KBM-7 (cell line): ENCODE measurements around the gene ENC1.

ENCODE experiments used
- DNase-seq: peaks from one replicate; pipeline ENCODE4 v3.0.0-alpha.2; 2015
- in situ Hi-C: fragments of 300-500 bp; cut with MboI; formaldehyde crosslinking; loops from 2 replicates; pipeline ENCODE4 v1.14.3; 2020; ENCODE audit warnings: low sequenced_read_pairs, low pct_unique_long_range_greater_than_20kb, mixed read lengths

ENC1 gene

DNA sequence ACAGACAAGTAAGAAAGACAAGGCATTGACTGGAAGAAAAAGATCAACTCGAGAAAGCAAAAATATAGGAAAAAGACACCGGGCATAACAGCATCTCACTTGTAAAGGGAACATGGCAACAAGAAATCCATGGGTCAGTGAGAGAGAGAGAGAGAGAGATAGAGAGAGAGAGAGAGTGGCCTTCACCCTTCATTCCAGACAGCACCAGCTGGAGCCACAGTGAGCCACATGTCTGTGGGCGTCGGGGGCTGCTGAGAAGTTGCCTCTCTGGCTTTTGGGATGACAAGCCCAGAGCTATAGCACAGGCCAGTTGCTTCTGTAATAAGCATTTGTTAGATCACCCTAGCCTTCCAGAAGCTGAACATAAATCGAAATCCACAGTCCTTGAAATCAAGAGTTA lies 20.3 kb upstream of the ENC1 start:
- no peak for DNase-seq
- in situ Hi-C loops, result loop anchor here (25.0 kb wide), 1 partner anchor 251 kb away; no protein-coding TSS in a partner anchor

DNA sequence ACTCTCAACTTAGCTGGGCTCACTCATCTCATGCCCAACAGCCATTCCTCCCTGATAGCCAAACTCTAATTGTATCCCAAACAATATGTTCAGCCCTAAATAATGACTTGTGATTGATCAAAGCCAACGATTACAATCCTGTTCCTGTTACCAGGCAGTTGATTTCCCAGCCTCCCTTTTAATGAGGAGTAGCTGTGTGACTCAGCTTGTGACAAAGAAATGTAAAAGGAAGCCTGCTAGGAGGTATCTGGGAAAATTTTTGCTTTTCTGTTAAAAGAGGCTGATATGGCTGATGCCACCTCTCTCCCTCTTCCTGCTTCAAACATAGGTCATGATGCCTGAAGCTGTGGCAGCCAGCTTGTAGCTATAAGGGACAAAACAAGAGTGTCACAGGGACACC lies 19.6 kb upstream of the ENC1 start:
- in situ Hi-C loops, result loop anchor here (25.0 kb wide), 1 partner anchor 252 kb away; no protein-coding TSS in a partner anchor
- DNase-seq, result no peak

DNA sequence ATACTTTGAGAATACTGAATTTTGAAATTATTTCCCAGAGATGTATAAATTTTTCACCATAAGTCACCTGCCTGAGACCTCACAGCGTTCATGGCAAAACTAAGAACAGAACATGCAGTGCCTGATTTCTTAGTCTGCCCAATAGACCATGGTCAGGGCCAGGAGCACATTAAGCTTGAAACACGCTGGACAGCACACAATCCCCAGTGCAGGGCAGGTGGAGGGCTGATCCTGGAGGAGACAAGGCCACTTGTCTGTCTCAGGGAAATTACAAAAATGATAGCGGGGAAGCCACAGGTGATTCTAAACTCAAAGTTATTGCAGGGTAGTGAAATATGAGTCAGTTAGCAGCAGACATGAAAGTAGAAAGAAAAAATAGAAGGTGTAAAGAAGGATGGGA lies 18.6 kb upstream of the ENC1 start:
- DNase-seq, result no peak
- in situ Hi-C loops, result loop anchor here (25.0 kb wide), 1 partner anchor 253 kb away; no protein-coding TSS in a partner anchor

DNA sequence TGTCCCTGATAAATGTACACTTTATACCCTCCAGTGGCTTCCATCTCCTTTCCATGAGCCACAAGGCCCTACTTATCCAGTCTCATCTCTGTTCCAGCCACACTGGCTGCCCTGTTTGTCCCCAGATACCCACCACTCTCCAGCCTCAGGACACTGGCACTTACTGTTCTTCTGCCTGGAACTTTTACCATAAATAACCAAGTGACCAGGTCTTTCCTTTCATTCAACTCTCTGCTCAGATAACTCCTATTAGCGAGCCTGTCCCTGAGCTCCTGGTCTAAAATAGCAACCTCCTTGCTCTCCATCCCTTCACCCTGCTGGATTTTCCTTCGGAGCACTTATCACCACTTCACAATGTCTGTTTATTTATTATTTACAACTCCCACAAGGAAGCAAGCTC lies 16.6 kb upstream of the ENC1 start:
- DNase-seq, result no peak
- in situ Hi-C loops, result loop anchor here (25.0 kb wide), 1 partner anchor 255 kb away; no protein-coding TSS in a partner anchor

DNA sequence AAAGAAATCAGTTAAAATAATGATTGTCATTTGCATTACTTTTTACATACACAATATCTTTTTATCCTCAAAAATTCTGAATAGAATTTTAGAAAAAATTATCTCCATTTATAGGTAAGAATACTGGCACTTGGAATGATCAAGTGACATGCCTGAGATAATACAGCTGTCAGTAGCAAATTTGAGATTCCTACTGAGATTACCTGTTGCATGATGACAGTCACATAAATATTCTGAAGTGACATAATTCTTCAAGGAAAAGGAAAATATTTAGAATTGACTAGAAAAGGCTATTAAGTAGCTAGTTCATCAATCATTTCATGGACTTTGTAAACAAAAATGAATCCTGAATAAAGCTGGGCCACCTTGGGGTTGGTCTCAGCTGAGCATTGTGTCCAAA lies 15.2 kb upstream of the ENC1 start:
- in situ Hi-C loops, result loop anchor here (25.0 kb wide), 1 partner anchor 257 kb away; no protein-coding TSS in a partner anchor
- no peak for DNase-seq

DNA sequence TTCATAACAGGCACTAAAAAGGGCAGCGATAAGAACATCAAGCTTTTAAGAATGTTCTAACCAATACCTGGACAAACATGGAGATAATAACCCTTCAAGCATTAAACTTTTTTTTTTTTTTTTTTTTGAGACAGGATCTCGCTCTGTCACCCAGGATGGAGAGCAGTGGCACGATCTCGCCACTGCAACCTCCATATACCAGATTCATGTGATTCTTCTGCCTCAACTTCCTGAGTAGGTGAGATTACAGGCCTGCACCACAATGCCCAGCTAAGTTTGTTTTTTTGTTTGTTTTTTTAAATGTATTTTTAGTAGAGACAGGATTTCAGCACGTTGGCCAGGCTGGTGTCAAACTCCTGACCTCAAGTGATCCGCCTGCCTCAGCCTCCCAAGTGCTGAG lies 14.7 kb upstream of the ENC1 start:
- DNase-seq, result no peak
- in situ Hi-C loops, result loop anchor here (25.0 kb wide), 1 partner anchor 257 kb away; no protein-coding TSS in a partner anchor

DNA sequence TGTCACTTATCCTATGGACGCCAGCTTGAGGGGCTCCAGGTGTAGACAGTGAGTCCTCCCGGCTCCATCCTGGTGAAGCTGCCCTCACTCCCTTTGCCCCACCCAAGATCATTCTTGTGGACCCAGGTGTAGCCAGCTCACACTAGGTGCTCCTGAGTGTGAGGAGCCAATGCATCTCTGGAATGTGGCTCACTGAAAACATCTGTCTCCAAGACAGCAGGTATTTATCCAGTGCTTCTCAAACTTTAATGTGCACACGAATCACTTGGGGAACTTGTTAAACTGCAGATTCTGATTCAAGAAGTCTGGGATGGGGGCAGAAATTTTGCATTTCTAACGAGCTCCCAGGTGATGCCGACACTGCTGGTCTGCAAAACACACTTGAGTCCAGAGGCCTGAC lies 13.5 kb upstream of the ENC1 start:
- DNase-seq, result no peak
- in situ Hi-C loops, result loop anchor here (25.0 kb wide), 1 partner anchor 258 kb away; no protein-coding TSS in a partner anchor

- in situ Hi-C loops, result loop anchor here (25.0 kb wide), 1 partner anchor 260 kb away; no protein-coding TSS in a partner anchor
- DNase-seq, result no peak
These were observed 12.0 kb upstream of the ENC1 start for GRCh38 chr5:74652576-74652975.

DNA sequence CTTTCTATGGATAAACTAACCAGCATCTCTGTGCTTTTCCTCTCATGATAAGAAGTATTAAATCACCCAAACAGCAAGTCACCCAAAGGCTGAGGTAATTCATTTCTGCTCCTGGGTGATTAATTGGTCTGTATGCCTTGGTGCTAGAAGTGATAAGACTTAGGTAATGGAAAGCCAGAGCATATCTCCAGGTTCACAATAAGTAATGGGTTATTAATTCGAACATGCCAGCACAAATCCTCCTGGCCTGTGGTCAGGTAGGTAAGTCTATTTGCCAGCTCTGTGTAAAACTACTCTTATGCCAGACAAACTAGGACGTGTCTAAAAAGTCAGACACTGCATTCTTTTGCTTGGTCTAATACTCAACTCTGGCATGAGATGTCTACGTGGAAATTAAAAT lies 11.2 kb upstream of the ENC1 start:
- no peak for DNase-seq
- in situ Hi-C loops, result loop anchor here (25.0 kb wide), 1 partner anchor 261 kb away; no protein-coding TSS in a partner anchor

DNA sequence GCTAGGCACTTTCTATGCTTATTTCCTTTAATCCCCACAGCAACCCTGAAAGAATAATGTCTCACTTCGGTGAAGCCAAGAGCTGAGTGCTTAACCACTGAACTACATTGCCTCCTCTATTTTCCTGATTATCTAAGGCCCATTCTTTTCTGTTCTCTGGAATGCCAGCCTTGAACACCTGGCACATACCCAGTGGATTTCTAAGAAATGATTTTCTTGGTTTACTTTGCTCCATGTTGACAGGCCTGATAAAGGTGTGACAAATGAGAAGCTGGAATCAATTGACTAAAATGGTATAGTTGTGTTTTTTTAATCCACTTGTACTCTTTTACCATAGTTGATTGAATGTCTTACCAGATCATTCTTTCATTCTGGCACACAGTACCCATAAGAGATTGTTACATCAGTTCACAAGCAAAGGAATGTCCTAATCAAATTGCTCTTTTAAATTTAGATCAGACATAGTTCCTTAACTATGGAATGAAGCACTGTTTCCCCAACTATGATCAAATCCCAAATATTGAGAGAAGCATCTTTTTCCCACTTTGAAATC lies 9.0 kb upstream of the ENC1 start:
- DNase-seq, result no peak
- in situ Hi-C loops, result loop anchor here (10.0 to 25.0 kb wide), 2 partner anchors 437 to 745 kb away; no protein-coding TSS in a partner anchor

DNA sequence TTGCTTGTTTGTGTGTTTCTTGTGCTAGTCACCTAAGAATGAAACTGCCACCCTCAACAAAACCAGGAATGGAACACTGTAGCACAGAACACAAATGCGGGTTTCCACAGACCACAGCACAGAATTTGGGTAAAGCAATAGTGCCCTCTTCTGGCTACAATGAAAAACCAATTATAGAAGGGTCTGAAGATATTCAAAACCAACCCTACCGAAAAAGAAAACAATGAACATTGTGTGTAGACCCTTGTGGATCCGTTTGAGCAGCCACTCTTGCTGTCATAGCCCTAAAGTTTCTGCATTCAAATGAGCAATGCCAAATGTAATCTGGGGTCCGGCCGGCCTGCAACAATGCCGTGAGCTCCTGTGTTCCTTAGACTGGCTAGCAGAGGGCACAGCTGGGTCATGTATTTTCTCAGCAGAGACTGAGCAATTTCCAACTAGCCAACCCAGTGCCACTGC lies 8.3 kb upstream of the ENC1 start:
- peak; percentile 64 for DNase-seq
- in situ Hi-C loops, result loop anchor here (10.0 to 25.0 kb wide), 2 partner anchors 437 to 744 kb away; no protein-coding TSS in a partner anchor

DNA sequence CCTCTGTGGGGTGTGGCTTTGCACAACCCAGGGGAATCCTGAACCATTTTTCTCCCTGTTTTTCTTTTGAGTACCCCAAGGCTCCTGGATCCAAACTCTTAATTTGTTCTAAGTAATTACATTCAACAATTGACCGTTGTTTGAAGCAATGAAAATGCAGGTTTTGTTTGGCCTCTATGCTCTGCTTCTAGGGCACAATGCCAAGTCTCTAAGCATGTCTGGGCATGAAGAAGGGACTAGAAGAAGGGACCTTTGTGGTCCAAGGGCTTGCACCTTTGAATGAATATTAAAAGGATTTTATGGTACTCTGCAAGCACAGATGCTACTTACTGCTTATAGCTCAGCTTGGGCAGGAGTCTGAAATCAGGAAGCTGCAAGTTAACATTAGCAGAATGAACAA lies 6.6 kb upstream of the ENC1 start:
- peak; percentile 12 for DNase-seq
- in situ Hi-C loops, result loop anchor here (10.0 to 25.0 kb wide), 2 partner anchors 435 to 742 kb away; no protein-coding TSS in a partner anchor

DNA sequence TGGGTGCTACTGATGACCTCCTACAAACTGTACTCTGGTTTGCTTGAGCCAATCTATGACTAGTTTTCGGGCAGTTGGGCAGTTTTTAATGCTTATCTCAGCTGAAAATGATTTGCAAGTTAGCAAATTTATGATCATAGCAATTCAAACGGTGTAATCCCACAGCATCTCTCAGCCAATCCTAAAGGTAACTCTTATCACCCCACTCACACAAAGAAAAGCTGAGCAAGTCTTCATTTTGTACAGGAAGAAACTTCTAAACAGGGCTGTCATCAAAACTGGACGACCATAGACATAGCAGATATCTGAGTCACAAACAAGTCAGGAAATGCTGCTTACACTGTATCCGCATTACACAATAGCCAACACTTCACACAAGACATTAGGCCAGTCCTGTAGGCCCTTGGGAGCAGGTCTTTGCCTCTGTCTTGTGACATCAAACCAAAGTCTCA lies 2.6 kb upstream of the ENC1 start:
- no peak for DNase-seq
- in situ Hi-C loops, result loop anchor here (10.0 to 25.0 kb wide), 2 partner anchors 431 to 738 kb away; no protein-coding TSS in a partner anchor

GRCh38 chr5:74642543-74642863 lies 2.0 kb upstream of the ENC1 start:
- DNase-seq, result no peak
- in situ Hi-C loops, result loop anchor here (10.0 to 25.0 kb wide), 2 partner anchors 430 to 738 kb away; no protein-coding TSS in a partner anchor

- peak; percentile 64 for DNase-seq
- in situ Hi-C loops, result loop anchor here (10.0 to 25.0 kb wide), 2 partner anchors 430 to 737 kb away; no protein-coding TSS in a partner anchor
These were observed 1.4 kb upstream of the ENC1 start for GRCh38 chr5:74641735-74642542.

GRCh38 chr5:74640954-74641734 lies 616 bp upstream of the ENC1 start:
- in situ Hi-C loops, result loop anchor here (10.0 to 25.0 kb wide), 2 partner anchors 429 to 736 kb away; no protein-coding TSS in a partner anchor
- no peak for DNase-seq

GRCh38 chr5:74639807-74640449 lies 600 bp downstream of the ENC1 start:
- in situ Hi-C loops, result loop anchor here (10.0 to 25.0 kb wide), 2 partner anchors 428 to 735 kb away; no protein-coding TSS in a partner anchor
- DNase-seq, result peak; percentile 55
